GM12874 (cell line): Measurements from ENCODE around the gene GRAMD2B.

Experiments
- TF ChIP-seq, protein P1 (sequence below): IDR thresholded peaks from 2 replicates; pipeline ENCODE4 v1.5.1; 2011; ENCODE audit warnings: low read depth, mild to moderate bottlenecking, control low read depth, low read length, moderate library complexity; ENCODE audit not compliant: insufficient read depth

Gene GRAMD2B

DNA sequence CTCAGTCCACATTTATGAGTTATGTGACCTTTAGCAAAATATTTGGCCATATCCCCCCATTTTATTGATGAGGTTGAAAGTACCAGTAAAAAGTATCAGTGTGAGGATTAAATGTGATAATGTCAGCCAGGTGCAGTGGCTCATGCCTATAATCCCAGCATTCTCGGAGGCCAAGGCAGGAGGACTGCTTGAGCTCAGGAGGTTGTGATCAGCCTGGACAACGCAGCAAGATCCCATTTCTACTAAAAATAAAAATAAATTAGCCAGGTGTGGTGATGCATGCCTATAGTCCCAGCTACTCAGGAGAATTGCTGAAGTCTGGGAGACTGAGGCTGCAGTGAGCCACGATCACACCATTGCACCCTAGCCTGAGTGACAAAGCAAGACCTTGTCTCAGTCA, 71.2 kb downstream of the GRAMD2B start:
- TF ChIP-seq, protein P1, sequence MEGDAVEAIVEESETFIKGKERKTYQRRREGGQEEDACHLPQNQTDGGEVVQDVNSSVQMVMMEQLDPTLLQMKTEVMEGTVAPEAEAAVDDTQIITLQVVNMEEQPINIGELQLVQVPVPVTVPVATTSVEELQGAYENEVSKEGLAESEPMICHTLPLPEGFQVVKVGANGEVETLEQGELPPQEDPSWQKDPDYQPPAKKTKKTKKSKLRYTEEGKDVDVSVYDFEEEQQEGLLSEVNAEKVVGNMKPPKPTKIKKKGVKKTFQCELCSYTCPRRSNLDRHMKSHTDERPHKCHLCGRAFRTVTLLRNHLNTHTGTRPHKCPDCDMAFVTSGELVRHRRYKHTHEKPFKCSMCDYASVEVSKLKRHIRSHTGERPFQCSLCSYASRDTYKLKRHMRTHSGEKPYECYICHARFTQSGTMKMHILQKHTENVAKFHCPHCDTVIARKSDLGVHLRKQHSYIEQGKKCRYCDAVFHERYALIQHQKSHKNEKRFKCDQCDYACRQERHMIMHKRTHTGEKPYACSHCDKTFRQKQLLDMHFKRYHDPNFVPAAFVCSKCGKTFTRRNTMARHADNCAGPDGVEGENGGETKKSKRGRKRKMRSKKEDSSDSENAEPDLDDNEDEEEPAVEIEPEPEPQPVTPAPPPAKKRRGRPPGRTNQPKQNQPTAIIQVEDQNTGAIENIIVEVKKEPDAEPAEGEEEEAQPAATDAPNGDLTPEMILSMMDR = no peak

DNA sequence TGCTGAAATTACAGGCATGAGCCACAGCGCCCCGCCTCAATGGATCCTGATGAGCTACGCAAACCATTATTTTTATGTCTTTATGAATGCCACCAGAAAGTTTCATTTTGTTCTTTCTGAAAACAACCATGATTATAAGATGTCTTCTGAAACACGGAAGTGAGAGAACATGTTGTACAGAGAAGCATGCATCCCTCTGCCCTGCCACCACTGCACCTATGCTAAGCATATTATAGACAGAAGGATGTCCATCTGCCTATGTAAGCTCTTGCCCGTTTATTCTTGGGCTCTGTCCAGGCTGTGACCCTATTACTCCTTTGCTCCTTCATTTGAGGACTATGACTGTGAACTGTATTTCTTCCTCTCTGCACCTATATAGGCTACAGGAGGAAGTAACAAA, 74.3 kb downstream of the GRAMD2B start:
- TF ChIP-seq, protein P1 = no peak

DNA sequence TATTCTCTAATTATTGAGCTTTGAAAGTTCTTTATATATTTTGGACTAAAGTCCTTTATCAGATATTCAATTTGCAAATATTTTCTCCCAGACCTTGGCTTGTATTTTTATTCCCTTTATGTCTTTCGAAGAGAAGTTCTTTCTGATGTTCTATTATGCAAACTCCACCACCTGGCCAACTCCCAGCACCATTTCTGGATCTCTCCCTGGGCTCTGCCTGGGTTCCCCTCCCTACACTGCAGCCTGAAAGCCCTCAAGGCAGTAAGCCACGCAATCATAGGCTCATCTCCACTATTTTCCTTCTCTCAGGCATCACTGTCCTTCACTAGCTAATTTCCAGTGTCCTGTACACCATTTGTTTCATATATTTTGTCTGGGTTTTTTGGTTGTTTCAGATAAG, 76.1 kb downstream of the GRAMD2B start:
- TF ChIP-seq, protein P1 = no peak

DNA sequence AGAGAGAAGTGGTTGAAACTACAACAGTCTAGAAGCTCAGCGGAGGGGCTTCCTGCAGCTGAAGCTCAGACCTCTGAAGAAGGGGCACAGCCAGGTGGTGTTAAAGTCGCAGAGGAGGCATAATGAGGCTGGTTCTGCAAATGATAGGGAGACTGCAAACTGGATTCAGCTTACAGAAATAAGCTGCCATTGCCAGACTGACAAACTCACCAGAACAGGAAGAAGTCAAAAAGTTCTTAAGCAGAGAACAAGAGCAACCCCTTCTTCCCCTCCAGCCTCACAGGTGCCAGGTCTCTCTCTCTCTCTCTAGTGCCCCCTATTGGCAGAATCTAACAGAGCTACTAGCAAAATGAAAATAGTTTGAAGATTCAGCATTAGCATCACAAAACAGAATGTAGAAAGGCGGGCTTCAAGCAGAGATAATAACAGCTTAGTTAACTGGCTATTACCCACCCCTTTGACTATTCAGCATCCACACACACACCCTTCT, 76.7 kb downstream of the GRAMD2B start:
- TF ChIP-seq, protein P1 = peak; percentile 63

DNA sequence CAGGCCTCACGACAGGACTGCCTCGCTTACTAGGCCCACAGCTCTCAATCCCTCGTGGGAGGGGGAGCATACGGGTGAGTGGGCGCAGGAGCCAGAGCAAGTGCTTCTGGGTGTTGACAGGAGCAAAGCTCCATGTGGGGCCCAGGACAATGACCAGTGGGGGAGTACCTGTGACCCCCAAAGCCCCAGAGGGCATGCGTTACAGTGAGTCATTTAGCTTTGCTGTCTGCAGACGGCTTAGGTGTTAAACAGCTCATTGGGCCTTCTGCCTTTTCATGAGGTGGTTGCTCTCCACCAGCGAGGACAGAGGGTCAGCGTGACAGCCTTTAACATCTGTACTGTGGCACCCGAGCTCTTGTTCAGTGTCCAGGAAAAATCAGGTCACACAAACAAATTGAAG, 78.2 kb downstream of the GRAMD2B start:
- TF ChIP-seq, protein P1 = no peak

DNA sequence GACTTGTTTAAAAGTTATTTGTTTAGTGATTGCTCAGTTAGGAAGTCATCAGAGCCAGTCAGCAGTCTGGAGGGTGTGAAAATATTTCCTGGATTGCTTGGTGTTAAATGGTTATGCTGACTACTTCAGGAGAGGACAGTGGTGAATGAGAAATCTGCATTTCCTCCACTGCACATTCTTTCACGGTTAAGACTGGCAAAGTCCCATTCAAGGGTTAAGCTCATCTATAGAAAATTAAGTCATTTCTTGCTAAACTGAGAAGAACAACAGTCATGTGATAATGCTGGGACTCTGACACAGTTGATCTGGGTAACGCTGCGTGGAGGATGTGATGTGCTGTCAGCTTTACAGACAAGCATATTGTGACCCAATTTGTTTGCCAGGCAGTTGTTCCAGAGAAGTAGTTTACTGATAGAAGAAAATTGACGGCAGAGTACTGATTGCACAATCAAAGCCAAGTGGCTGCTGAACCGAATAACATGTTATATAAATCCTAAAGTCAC, 80.4 kb downstream of the GRAMD2B start:
- TF ChIP-seq, protein P1 = no peak

DNA sequence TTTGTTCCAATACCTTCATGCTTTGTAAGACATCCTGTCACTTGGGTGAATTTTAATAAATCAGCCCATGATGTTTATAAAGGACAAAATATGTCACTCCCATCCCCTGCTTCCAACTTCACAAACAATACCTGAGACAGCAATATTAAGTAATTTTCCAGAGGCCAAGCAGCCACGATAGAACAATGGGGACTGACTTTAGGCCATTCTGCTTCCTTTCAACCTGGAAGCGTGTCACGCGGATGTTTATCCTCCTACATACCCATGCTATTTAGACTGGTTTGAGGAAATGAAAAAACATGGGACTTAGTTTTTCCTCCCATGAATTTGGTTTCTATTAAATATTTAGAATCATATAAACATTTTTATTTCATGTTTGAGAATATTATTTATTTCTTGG, 82.9 kb downstream of the GRAMD2B start:
- TF ChIP-seq, protein P1 = no peak
